ENCODE measurements around the gene TMC6. TPM values are rescaled to one million over a fixed set of nuclear protein-coding genes. Genes with fewer than 3 reads are reported as not detected.
A peak's percentile ranks its signal among the peaks of the same experiment; 100 is the strongest.

Gene TMC6
- total and polyA plus RNA-seq, 2 of the 13 experiments (the other 11 are each of a cell fraction or from before 2014, with no cell fraction given): 48.4 to 99.1 TPM

GRCh38 chr17:78168242-78168902 lies 39.8 kb upstream of the TMC6 start, which contains the start of gene SYNGR2 (continued):
- TF ChIP-seq NONO (IDR thresholded peaks at IDR 0.05) (no peak), NONO (CRISPR knock-in tag; conservative IDR thresholded peaks at IDR 0.05) (peak; percentile 86), ZNF776 (CRISPR knock-in tag; IDR thresholded peaks at IDR 0.05) (peak; percentile 88; the same call in 1 of the 2 replicates), ATF6 (CRISPR knock-in tag; conservative IDR thresholded peaks at IDR 0.05) (no peak), ZBTB7B (CRISPR knock-in tag; IDR thresholded peaks at IDR 0.05) (peak; percentile 91), THAP8 (CRISPR knock-in tag; IDR thresholded peaks at IDR 0.05; ENCODE audit: borderline replicate concordance) (0 out of 2 replicates have a peak, but pooled peaks have one; percentile 8), ZNF44 (CRISPR knock-in tag; IDR thresholded peaks at IDR 0.05) (no peak), ZNF414 (CRISPR knock-in tag; IDR thresholded peaks at IDR 0.05) (no peak; the same call in 1 of the 2 replicates), ZBTB42 (CRISPR knock-in tag; IDR thresholded peaks at IDR 0.05) (0 out of 2 replicates have a peak, but pooled peaks have one; percentile 47), ZBTB38 (CRISPR knock-in tag; IDR thresholded peaks at IDR 0.05) (0 out of 2 replicates have a peak, but pooled peaks have one; percentile 66), ZNF318 (CRISPR knock-in tag; IDR thresholded peaks at IDR 0.05) (no peak), ZNF256 (CRISPR knock-in tag; conservative IDR thresholded peaks at IDR 0.05) (0 out of 2 replicates have a peak, but pooled peaks have one; percentile 23), CBX1 (IDR thresholded peaks at IDR 0.05; ENCODE audit: low read depth) (no peak), ZBTB21 (CRISPR knock-in tag; IDR thresholded peaks at IDR 0.05) (no peak), ATRX (CRISPR knock-in tag; IDR thresholded peaks at IDR 0.05; ENCODE audit: borderline replicate concordance) (no peak), ZSCAN20 (CRISPR knock-in tag; IDR thresholded peaks at IDR 0.05; ENCODE audit: borderline replicate concordance) (peak; percentile 84; the same call in 1 of the 2 replicates), ZSCAN29 (CRISPR knock-in tag; conservative IDR thresholded peaks at IDR 0.05) (0 out of 2 replicates have a peak, but pooled peaks have one; percentile 27), ZNF101 (CRISPR knock-in tag; IDR thresholded peaks at IDR 0.05; ENCODE audit: borderline replicate concordance, low read depth) (no peak), U2AF2 (IDR thresholded peaks at IDR 0.05; ENCODE audit: low read depth, low read length) (no peak)

Measured in HepG2 (cell line).